Measurements from ENCODE around the gene FAM98C. TPM values are rescaled to one million over a fixed set of nuclear protein-coding genes. Genes with fewer than 3 reads are reported as not detected.

The FAM98C gene
- total RNA-seq, 1 experiment from 2014 or later: 18.8 TPM

GRCh38 chr19:38391911-38392464 is 10.9 kb upstream of the FAM98C start:
- Mint-ChIP-seq H3K9me3 (ENCODE audit: unreplicated experiment) (no peaks in the 10 kb centered on the region), H3K27ac (ENCODE audit: low read depth, unreplicated experiment) (no peak overlapping the region), H3K36me3 (ENCODE audit: insufficient read depth, unreplicated experiment) (peaks cover 17% of the 10 kb centered on the region), H3K4me1 (ENCODE audit: insufficient read depth, unreplicated experiment) (peaks cover 16% of the 10 kb centered on the region), H3K4me3 (ENCODE audit: unreplicated experiment) (no peak overlapping the region), H3K27me3 (ENCODE audit: insufficient read depth, unreplicated experiment) (no peaks in the 10 kb centered on the region)
- ChIA-PET POLR2A (interaction anchor here (0.6 kb wide), 1 partner anchor 1007 kb away, joined by 3 read pairs; no protein-coding TSS in a partner anchor), CTCF (interaction anchor here (0.9 kb wide), 1 partner anchor 11 kb away, joined by 3 read pairs; the partner anchor contains the start of gene FAM98C)
- no TSS peak for BruUV-seq (replicated peaks)
- no peak for TF ChIP-seq CTCF (IDR thresholded peaks at IDR 0.05; ENCODE audit: unreplicated experiment)
- DNase-seq (ENCODE audit: unreplicated experiment): no peak
- intact Hi-C loops (cut with micrococcal nuclease): no loop called here

- BruUV-seq (replicated peaks): no TSS peak
- intact Hi-C loops (cut with micrococcal nuclease): no loop called here
- POLR2A ChIA-PET: interaction anchor here (0.6 kb wide), 1 partner anchor 1006 kb away, joined by 3 read pairs; no protein-coding TSS in a partner anchor
- no peak for DNase-seq (ENCODE audit: unreplicated experiment)
- no peak for TF ChIP-seq CTCF (IDR thresholded peaks at IDR 0.05; ENCODE audit: unreplicated experiment)
- H3K36me3 Mint-ChIP-seq (ENCODE audit: insufficient read depth, unreplicated experiment): peaks cover 17% of the 10 kb centered on the region
- H3K27ac Mint-ChIP-seq (ENCODE audit: low read depth, unreplicated experiment): no peak overlapping the region
- H3K27me3 Mint-ChIP-seq (ENCODE audit: insufficient read depth, unreplicated experiment): no peaks in the 10 kb centered on the region
- H3K9me3 Mint-ChIP-seq (ENCODE audit: unreplicated experiment): no peaks in the 10 kb centered on the region
- H3K4me1 Mint-ChIP-seq (ENCODE audit: insufficient read depth, unreplicated experiment): peaks cover 10% of the 10 kb centered on the region
- CTCF ChIA-PET: interaction anchor here (0.9 kb wide), 1 partner anchor 10 kb away, joined by 3 read pairs; the partner anchor contains the start of gene FAM98C
- no peak overlapping the region for H3K4me3 Mint-ChIP-seq (ENCODE audit: unreplicated experiment)
These were observed 10.1 kb upstream of the FAM98C start for GRCh38 chr19:38392707-38393308.

GRCh38 chr19:38394488-38394887 is 8.4 kb upstream of the FAM98C start:
- no peak for DNase-seq (ENCODE audit: unreplicated experiment)
- BruUV-seq (replicated peaks): no TSS peak
- no peaks in the 10 kb centered on the region for H3K27me3 Mint-ChIP-seq (ENCODE audit: insufficient read depth, unreplicated experiment)
- H3K9me3 Mint-ChIP-seq (ENCODE audit: unreplicated experiment): no peaks in the 10 kb centered on the region
- intact Hi-C loops (cut with micrococcal nuclease): no loop called here
- H3K36me3 Mint-ChIP-seq (ENCODE audit: insufficient read depth, unreplicated experiment): peaks cover 17% of the 10 kb centered on the region
- H3K4me1 Mint-ChIP-seq (ENCODE audit: insufficient read depth, unreplicated experiment): peaks cover 7% of the 10 kb centered on the region
- no peak for TF ChIP-seq CTCF (IDR thresholded peaks at IDR 0.05; ENCODE audit: unreplicated experiment)
- CTCF ChIA-PET: no interaction called here
- H3K27ac Mint-ChIP-seq (ENCODE audit: low read depth, unreplicated experiment): no peak overlapping the region
- POLR2A ChIA-PET: no interaction called here
- H3K4me3 Mint-ChIP-seq (ENCODE audit: unreplicated experiment): no peak overlapping the region

GRCh38 chr19:38395381-38396114 is 7.3 kb upstream of the FAM98C start:
- POLR2A ChIA-PET: no interaction called here
- Mint-ChIP-seq H3K4me3 (ENCODE audit: unreplicated experiment) (no peak overlapping the region), H3K36me3 (ENCODE audit: insufficient read depth, unreplicated experiment) (peaks cover 17% of the 10 kb centered on the region), H3K9me3 (ENCODE audit: unreplicated experiment) (no peaks in the 10 kb centered on the region), H3K27me3 (ENCODE audit: insufficient read depth, unreplicated experiment) (no peaks in the 10 kb centered on the region), H3K27ac (ENCODE audit: low read depth, unreplicated experiment) (no peak overlapping the region), H3K4me1 (ENCODE audit: insufficient read depth, unreplicated experiment) (no peaks in the 10 kb centered on the region)
- TF ChIP-seq CTCF (IDR thresholded peaks at IDR 0.05; ENCODE audit: unreplicated experiment): no peak
- no TSS peak for BruUV-seq (replicated peaks)
- CTCF ChIA-PET: interaction anchor here (0.7 kb wide), 1 partner anchor 86 kb away, joined by 3 read pairs; no protein-coding TSS in a partner anchor
- no peak for DNase-seq (ENCODE audit: unreplicated experiment)
- intact Hi-C loops (cut with micrococcal nuclease): no loop called here

All from MCF 10A (cell line).